Neuronal stem cell (in vitro differentiated cells): ENCODE results near the gene LLGL2.

Experiments used
- DNase-seq: peaks from one replicate; pipeline ENCODE4 v3.0.0-alpha.2; 2013; ENCODE audit warnings: low spot score
- H2AFZ ChIP-seq: one replicate; pipeline ENCODE4 v1.6.1; 2013; ENCODE audit warnings: mild to moderate bottlenecking, low read length, inconsistent platforms
- H2AK5ac ChIP-seq: 2 replicates; pipeline ENCODE4 v1.6.1; 2013; ENCODE audit warnings: low read depth, mild to moderate bottlenecking, inconsistent platforms, low read length, moderate library complexity, mixed read lengths
- H2BK120ac ChIP-seq: 2 replicates; pipeline ENCODE4 v1.6.1; 2013; ENCODE audit warnings: low read depth, mild to moderate bottlenecking, inconsistent platforms, low read length, moderate library complexity, mixed read lengths
- H2BK12ac ChIP-seq: one replicate; pipeline ENCODE4 v1.6.1; 2013; ENCODE audit warnings: low read length, inconsistent platforms
- H2BK15ac ChIP-seq: 2 replicates; pipeline ENCODE4 v1.6.1; 2013; ENCODE audit warnings: mild to moderate bottlenecking, low read length, inconsistent platforms, mixed read lengths
- H2BK5ac ChIP-seq: one replicate; pipeline ENCODE4 v1.6.1; 2013; ENCODE audit warnings: inconsistent platforms, mild to moderate bottlenecking, low read length, moderate library complexity
- H3K14ac ChIP-seq: one replicate; pipeline ENCODE4 v1.6.1; 2013; ENCODE audit warnings: low read length, inconsistent platforms
- H3K18ac ChIP-seq: 2 replicates; pipeline ENCODE4 v1.6.1; 2013; ENCODE audit warnings: low read length, inconsistent platforms
- H3K23ac ChIP-seq: 2 replicates; pipeline ENCODE4 v1.6.1; 2013; ENCODE audit warnings: low read depth, mild to moderate bottlenecking, mixed read lengths, low read length, inconsistent platforms; ENCODE audit not compliant: poor library complexity
- H3K27ac ChIP-seq: replicated peaks from 3 replicates; pipeline ENCODE4 v1.5.1; 2013; ENCODE audit warnings: low read length, inconsistent platforms
- H3K27me3 ChIP-seq, 3 experiments: 2 replicates each; pipeline ENCODE4 v1.6.1; 2013; ENCODE audit warnings: low read length in 3 of 3, mild to moderate bottlenecking in 2 of 3, inconsistent platforms in 1 of 3, low read depth in 1 of 3, mixed read lengths in 1 of 3, moderate library complexity in 1 of 3; ENCODE audit not compliant: control insufficient read depth in 3 of 3, insufficient read depth in 3 of 3
- H3K36me3 ChIP-seq, 2 donors: replicated peaks in 1 of 2; 2 replicates each; pipeline ENCODE4 v1.6.1; 2013; ENCODE audit warnings: low read length in 2 of 2; ENCODE audit not compliant: control insufficient read depth in 2 of 2, insufficient read depth in 2 of 2
- H3K4ac ChIP-seq: 2 replicates; pipeline ENCODE4 v1.6.1; 2013; ENCODE audit warnings: inconsistent platforms, mild to moderate bottlenecking, low read length, moderate library complexity
- H3K4me1 ChIP-seq, 2 donors: 1 replicate in 1 of 2; 2 replicates in 1 of 2; pipeline ENCODE4 v1.6.1; 2013; ENCODE audit warnings: low read length in 2 of 2, low read depth in 1 of 2; ENCODE audit not compliant: control insufficient read depth in 2 of 2, insufficient read depth in 1 of 2
- H3K4me2 ChIP-seq: one replicate; pipeline ENCODE4 v1.6.1; 2013; ENCODE audit warnings: mild to moderate bottlenecking, low read length, inconsistent platforms; ENCODE audit not compliant: insufficient read depth, poor library complexity, severe bottlenecking
- H3K4me3 ChIP-seq, 2 donors: 2 replicates each; pipeline ENCODE4 v1.5.1; 2013; ENCODE audit warnings: low read length in 2 of 2, mild to moderate bottlenecking in 2 of 2, inconsistent platforms in 1 of 2, moderate library complexity in 1 of 2
- H3K79me1 ChIP-seq: one replicate; pipeline ENCODE4 v1.6.1; 2013; ENCODE audit warnings: low read depth, mild to moderate bottlenecking, inconsistent platforms, low read length, moderate library complexity
- H3K9ac ChIP-seq: one replicate; pipeline ENCODE4 v1.6.1; 2013; ENCODE audit warnings: mild to moderate bottlenecking, low read depth, low read length, inconsistent platforms; ENCODE audit not compliant: poor library complexity
- H3K9me3 ChIP-seq, 2 donors: replicated peaks in 1 of 2; 2 replicates each; pipeline versions ENCODE3 to v1.6.1; 2013; ENCODE audit warnings: low read length in 2 of 2, mild to moderate bottlenecking in 2 of 2, inconsistent platforms in 1 of 2, low read depth in 1 of 2, mixed read lengths in 1 of 2, moderate library complexity in 1 of 2; ENCODE audit not compliant: control insufficient read depth in 2 of 2, insufficient read depth in 1 of 2
- H4K8ac ChIP-seq: one replicate; pipeline ENCODE4 v1.6.1; 2013; ENCODE audit warnings: low read depth, mild to moderate bottlenecking, inconsistent platforms, low read length, moderate library complexity
- H4K91ac ChIP-seq: one replicate; pipeline ENCODE4 v1.6.1; 2013; ENCODE audit warnings: low read length, low read depth, mild to moderate bottlenecking, inconsistent platforms; ENCODE audit not compliant: poor library complexity
- WGBS, 2 donors: extraction: QIAGEN DNeasy Blood & Tissue Kit; methylation state at CpG; one replicate each; pipeline ENCODE4 v1.1.7; 2013; ENCODE audit warnings: missing lambda C conversion rate in 2 of 2, mixed read lengths in 1 of 2; ENCODE audit not compliant: insufficient read length in 2 of 2, insufficient replicate concordance in 1 of 2; ENCODE audit errors: extremely low coverage in 2 of 2; 5-methylcytosine and 5-hydroxymethylcytosine counted together

LLGL2 gene

GRCh38 chr17:75615301-75615700 is 89.8 kb downstream of the LLGL2 start:
- no peak overlapping the region for H2BK5ac ChIP-seq
- no peak overlapping the region for H3K4me2 ChIP-seq
- no peak overlapping the region for H2BK12ac ChIP-seq
- no peak overlapping the region for H2BK15ac ChIP-seq
- no peak overlapping the region for H4K8ac ChIP-seq
- H3K4me1 ChIP-seq: peaks cover 2 to 13% of the 10 kb centered on the region in 2 donors
- no peak overlapping the region for H3K27ac ChIP-seq
- peak overlapping the region; percentile 24 for H3K18ac ChIP-seq
- no peak overlapping the region for H2AFZ ChIP-seq
- H3K23ac ChIP-seq: peak overlapping the region; percentile 25
- H4K91ac ChIP-seq: no peak overlapping the region
- no peak for DNase-seq
- H3K79me1 ChIP-seq: no peaks in the 10 kb centered on the region
- peaks cover 0 to 15% (median 0%) of the 10 kb centered on the region in 3 experiments for H3K27me3 ChIP-seq
- H2AK5ac ChIP-seq: peak overlapping the region; percentile 82
- H3K36me3 ChIP-seq: no peaks in the 10 kb centered on the region
- peak overlapping the region; percentile 38 for H3K9ac ChIP-seq
- WGBS, 2 donors: no CpG with 5 or more reads among the region's 11 CpGs
- H3K4ac ChIP-seq: peak overlapping the region; percentile 30
- H3K14ac ChIP-seq: no peak overlapping the region
- no peaks in the 10 kb centered on the region for H3K9me3 ChIP-seq
- H3K4me3 ChIP-seq: peak overlapping the region in 1 of 2 donors; percentile 6
- H2BK120ac ChIP-seq: peak overlapping the region; percentile 29

GRCh38 chr17:75616521-75617122 is 91.1 kb downstream of the LLGL2 start:
- peaks cover 2% of the 10 kb centered on the region for H3K79me1 ChIP-seq
- DNase-seq: no peak
- no peak overlapping the region for H3K27ac ChIP-seq
- no peak overlapping the region for H2BK12ac ChIP-seq
- no peaks in the 10 kb centered on the region for H3K9me3 ChIP-seq
- H2BK120ac ChIP-seq: no peak overlapping the region
- peak overlapping the region; percentile 20 for H2AK5ac ChIP-seq
- H3K14ac ChIP-seq: no peak overlapping the region
- no peak overlapping the region for H2AFZ ChIP-seq
- no peak overlapping the region for H3K4me2 ChIP-seq
- H4K91ac ChIP-seq: no peak overlapping the region
- H2BK15ac ChIP-seq: no peak overlapping the region
- no peak overlapping the region for H3K4ac ChIP-seq
- H4K8ac ChIP-seq: no peak overlapping the region
- no peak overlapping the region for H3K4me3 ChIP-seq
- H3K23ac ChIP-seq: no peak overlapping the region
- H3K4me1 ChIP-seq: peaks cover 2 to 13% of the 10 kb centered on the region in 2 donors
- WGBS, 2 donors: no CpG with 5 or more reads among the region's 24 CpGs
- peak overlapping the region; percentile 48 for H3K18ac ChIP-seq
- no peaks in the 10 kb centered on the region for H3K36me3 ChIP-seq
- peaks cover 0 to 9% (median 0%) of the 10 kb centered on the region in 3 experiments for H3K27me3 ChIP-seq
- no peak overlapping the region for H2BK5ac ChIP-seq
- H3K9ac ChIP-seq: no peak overlapping the region

- Histone ChIP-seq H3K79me1 (peaks cover 2% of the 10 kb centered on the region), H3K4ac (no peak overlapping the region), H3K14ac (no peak overlapping the region), H3K27me3 (peaks cover 0 to 3% (median 0%) of the 10 kb centered on the region in 3 experiments), H2BK120ac (no peak overlapping the region), H2BK12ac (no peak overlapping the region), H4K8ac (no peak overlapping the region), H3K4me1 (peaks cover 6 to 17% of the 10 kb centered on the region in 2 donors), H3K36me3 (no peaks in the 10 kb centered on the region), H4K91ac (no peak overlapping the region), H3K23ac (no peak overlapping the region), H3K18ac (peak overlapping the region; percentile 5), H3K4me3 (no peak overlapping the region), H2BK15ac (no peak overlapping the region), H3K27ac (no peak overlapping the region), H3K9me3 (no peaks in the 10 kb centered on the region), H2AK5ac (peak overlapping the region; percentile 45), H3K4me2 (no peak overlapping the region), H2BK5ac (no peak overlapping the region), H3K9ac (no peak overlapping the region), H2AFZ (no peak overlapping the region)
- DNase-seq: no peak
- WGBS, 2 donors: no CpG with 5 or more reads among the region's 16 CpGs
These were observed 91.7 kb downstream of the LLGL2 start for GRCh38 chr17:75617218-75617617.

GRCh38 chr17:75617675-75618074 is 92.2 kb downstream of the LLGL2 start:
- H3K4me3 ChIP-seq: no peak overlapping the region
- WGBS, 2 donors: no CpG with 5 or more reads among the region's 11 CpGs
- no peak overlapping the region for H3K4ac ChIP-seq
- no peaks in the 10 kb centered on the region for H3K36me3 ChIP-seq
- H3K9ac ChIP-seq: no peak overlapping the region
- peaks cover 8 to 18% of the 10 kb centered on the region in 2 donors for H3K4me1 ChIP-seq
- no peak overlapping the region for H3K4me2 ChIP-seq
- no peak overlapping the region for H2AFZ ChIP-seq
- H2AK5ac ChIP-seq: peak overlapping the region; percentile 45
- no peak overlapping the region for H4K8ac ChIP-seq
- DNase-seq: no peak
- no peak overlapping the region for H4K91ac ChIP-seq
- no peak overlapping the region for H3K23ac ChIP-seq
- H3K27ac ChIP-seq: no peak overlapping the region
- H3K14ac ChIP-seq: peak overlapping the region; percentile 27
- no peaks in the 10 kb centered on the region for H3K9me3 ChIP-seq
- no peak overlapping the region for H2BK5ac ChIP-seq
- H3K79me1 ChIP-seq: peaks cover 2% of the 10 kb centered on the region
- H2BK120ac ChIP-seq: no peak overlapping the region
- peaks cover 0 to 3% (median 0%) of the 10 kb centered on the region in 3 experiments for H3K27me3 ChIP-seq
- no peak overlapping the region for H2BK12ac ChIP-seq
- H3K18ac ChIP-seq: peak overlapping the region; percentile 5
- H2BK15ac ChIP-seq: no peak overlapping the region
